Colonic mucosa (tissue), 4 donors: ENCODE measurements around the gene FOLR2. TPM values are rescaled to one million over a fixed set of nuclear protein-coding genes. Genes with fewer than 3 reads are reported as not detected.
A peak's percentile ranks its signal among the peaks of the same experiment; 100 is the strongest.

ENCODE experiments used
- DNase-seq: peaks from one replicate; pipeline ENCODE4 v3.0.0-alpha.2; 2020
- H3K27ac ChIP-seq: fragments of 200-600 bp; one replicate; pipeline ENCODE4 v1.8.0; 2021
- H3K27me3 ChIP-seq: fragments of 200-600 bp; one replicate; pipeline ENCODE4 v1.8.0; 2021
- H3K36me3 ChIP-seq: fragments of 200-600 bp; one replicate; pipeline ENCODE4 v1.8.0; 2021
- H3K4me1 ChIP-seq: fragments of 200-600 bp; one replicate; pipeline ENCODE4 v1.8.0; 2021; ENCODE audit warnings: mild to moderate bottlenecking
- H3K4me3 ChIP-seq: fragments of 200-600 bp; one replicate; pipeline ENCODE4 v1.8.0; 2021
- H3K9ac ChIP-seq, 2 donors: one replicate each; pipeline ENCODE4 v1.7.0; 2013; ENCODE audit warnings: control low read depth in 2 of 2, low read depth in 2 of 2, low read length in 2 of 2
- H3K9me3 ChIP-seq: fragments of 200-600 bp; one replicate; pipeline ENCODE4 v1.8.0; 2021
- intact Hi-C: fragments of 100-400 bp; cut with DNase I; formaldehyde crosslinking; loops from one replicate; pipeline ENCODE4 v1.14.1; 2022
- total RNA-seq, 2 donors: library from RNA; stranded (reverse); fragmentation: NEBNext Ultra II Directional in 1 of 2; extraction: Animal tissue kit (Norgen Biotek cat#: 25700) in 1 of 2; gene quantifications; one replicate each; pipeline ENCODE4 v1.2.1, GENCODE V29; 2021
- TF ChIP-seq, protein P1 (sequence below): fragments of 200-600 bp; IDR thresholded peaks from one replicate; pipeline ENCODE4 v1.8.0; 2022; ENCODE audit warnings: antibody characterized with exemption, mild to moderate bottlenecking
- donor health status: healthy.
- donor health status: DM: no; HTN: no; CAD: no.
- donor health status: DM: no; HTN: no; CAD: no.

The FOLR2 gene
- total RNA-seq, 2 donors from 2014 or later: 4.5 to 15.4 TPM

GRCh38 chr11:72220696-72221363, 4.2 kb downstream of the FOLR2 start:
- Histone ChIP-seq H3K9ac (no peak overlapping the region), H3K9me3 (no peaks in the 10 kb centered on the region), H3K27me3 (no peaks in the 10 kb centered on the region), H3K36me3 (no peaks in the 10 kb centered on the region), H3K4me1 (no peaks in the 10 kb centered on the region), H3K4me3 (no peak overlapping the region), H3K27ac (no peak overlapping the region)
- DNase-seq: no peak
- intact Hi-C loops: no loop called here
- TF ChIP-seq, protein P1, sequence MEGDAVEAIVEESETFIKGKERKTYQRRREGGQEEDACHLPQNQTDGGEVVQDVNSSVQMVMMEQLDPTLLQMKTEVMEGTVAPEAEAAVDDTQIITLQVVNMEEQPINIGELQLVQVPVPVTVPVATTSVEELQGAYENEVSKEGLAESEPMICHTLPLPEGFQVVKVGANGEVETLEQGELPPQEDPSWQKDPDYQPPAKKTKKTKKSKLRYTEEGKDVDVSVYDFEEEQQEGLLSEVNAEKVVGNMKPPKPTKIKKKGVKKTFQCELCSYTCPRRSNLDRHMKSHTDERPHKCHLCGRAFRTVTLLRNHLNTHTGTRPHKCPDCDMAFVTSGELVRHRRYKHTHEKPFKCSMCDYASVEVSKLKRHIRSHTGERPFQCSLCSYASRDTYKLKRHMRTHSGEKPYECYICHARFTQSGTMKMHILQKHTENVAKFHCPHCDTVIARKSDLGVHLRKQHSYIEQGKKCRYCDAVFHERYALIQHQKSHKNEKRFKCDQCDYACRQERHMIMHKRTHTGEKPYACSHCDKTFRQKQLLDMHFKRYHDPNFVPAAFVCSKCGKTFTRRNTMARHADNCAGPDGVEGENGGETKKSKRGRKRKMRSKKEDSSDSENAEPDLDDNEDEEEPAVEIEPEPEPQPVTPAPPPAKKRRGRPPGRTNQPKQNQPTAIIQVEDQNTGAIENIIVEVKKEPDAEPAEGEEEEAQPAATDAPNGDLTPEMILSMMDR: no peak

DNA sequence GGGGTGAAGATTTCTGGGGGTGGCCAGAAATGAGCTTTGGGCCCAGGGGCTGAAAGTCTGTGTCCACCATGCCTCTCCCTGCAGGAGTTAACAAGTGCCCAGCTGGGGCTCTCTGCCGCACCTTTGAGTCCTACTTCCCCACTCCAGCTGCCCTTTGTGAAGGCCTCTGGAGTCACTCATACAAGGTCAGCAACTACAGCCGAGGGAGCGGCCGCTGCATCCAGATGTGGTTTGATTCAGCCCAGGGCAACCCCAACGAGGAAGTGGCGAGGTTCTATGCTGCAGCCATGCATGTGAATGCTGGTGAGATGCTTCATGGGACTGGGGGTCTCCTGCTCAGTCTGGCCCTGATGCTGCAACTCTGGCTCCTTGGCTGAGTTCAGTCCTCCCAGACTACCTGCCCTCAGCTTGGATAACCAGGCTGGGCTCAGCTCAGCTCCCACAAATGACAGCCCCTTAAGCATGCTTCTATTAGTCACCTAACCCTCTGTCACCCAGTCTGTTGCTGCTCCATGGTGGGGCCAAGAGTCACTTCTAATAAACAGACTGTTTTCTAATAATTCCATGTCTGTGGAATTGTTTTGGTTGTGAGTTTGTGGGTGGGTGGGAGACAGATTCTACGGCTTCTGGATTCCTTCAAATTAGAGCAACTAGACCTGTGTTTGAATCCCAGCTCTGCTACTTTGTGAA, 4.9 kb downstream of the FOLR2 start:
- Histone ChIP-seq H3K9ac (no peak overlapping the region), H3K27ac (no peak overlapping the region), H3K27me3 (no peaks in the 10 kb centered on the region), H3K36me3 (no peaks in the 10 kb centered on the region), H3K4me3 (no peak overlapping the region), H3K4me1 (no peaks in the 10 kb centered on the region), H3K9me3 (no peaks in the 10 kb centered on the region)
- TF ChIP-seq, protein P1: no peak
- intact Hi-C loops: no loop called here
- no peak for DNase-seq

DNA sequence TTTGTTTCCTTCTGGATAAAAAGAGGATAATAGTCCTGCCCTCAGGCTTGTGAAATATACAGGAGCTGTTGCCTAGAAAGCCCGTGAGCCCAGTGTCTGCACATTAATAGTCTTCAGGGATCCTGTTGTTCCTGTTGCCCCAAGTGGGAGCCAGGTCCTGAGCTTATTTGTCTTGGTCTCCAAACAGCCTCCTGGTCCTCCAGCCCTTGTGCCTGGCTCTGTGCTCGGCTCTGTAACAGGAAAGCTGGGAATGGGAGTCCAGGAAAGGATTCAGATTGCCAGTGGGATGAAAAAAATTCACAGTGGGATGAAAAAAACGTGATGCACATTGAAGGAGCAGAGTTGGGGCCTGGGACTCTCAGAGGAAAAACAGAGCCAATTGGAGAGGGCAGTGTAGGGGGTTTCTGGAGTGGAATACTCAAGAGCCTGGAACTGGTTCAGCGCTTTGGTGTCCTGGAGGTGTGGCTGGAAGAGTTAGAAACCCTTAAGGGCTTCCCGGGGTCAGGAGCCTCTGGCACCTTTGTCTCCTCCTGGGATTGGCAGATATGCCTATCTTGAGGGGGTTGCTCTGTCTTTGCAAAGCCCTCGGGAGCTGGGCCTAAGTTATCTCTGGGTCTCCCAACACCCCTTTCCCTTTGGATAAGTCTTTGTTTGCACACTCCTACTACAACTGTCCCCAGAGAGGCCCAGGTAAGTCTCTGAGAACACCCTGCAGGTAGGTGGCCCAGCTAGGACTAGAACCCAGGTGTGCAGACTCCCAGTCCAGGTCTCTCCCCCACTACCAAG, 5.7 kb downstream of the FOLR2 start:
- H3K4me3 ChIP-seq: peak overlapping the region; percentile 75
- no peak for DNase-seq
- intact Hi-C loops: no loop called here

DNA sequence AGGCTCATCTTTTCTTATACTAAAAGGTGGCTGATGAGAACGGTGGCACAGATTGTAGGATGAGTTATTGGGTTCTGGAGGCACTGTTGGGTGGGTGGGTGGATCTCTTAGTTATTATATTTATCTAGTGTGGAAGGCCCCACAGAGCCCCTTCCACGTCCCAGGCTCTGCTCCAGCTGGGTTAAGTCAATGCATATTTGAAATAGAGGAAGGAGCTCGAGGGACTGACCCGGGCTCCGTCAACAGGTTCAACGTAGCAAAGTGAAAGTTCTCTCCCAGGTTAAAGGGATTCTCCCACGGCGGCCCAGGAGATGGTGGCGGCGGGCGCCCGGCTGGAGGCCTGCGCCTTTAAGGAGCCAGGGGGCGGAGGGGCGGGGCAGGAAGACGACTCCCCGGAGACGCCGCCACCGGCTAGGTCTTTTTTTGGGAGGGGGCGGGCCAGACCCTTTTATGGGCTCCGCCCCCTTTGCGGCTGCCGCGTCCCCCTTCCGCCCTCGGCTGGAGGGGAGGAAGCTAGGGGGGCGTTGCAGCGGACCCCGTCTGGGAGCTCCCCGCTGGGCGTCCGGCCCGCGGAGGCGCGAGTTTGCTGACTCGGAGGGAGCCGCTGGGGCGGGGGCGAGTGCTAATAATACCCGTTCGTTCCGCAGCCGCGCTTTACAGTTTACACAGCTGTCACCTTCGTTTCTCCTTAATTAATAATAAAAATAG, 6.5 kb downstream of the FOLR2 start:
- Histone ChIP-seq H3K27ac (peak overlapping the region; percentile 98), H3K4me1 (no peaks in the 10 kb centered on the region), H3K27me3 (no peaks in the 10 kb centered on the region), H3K9ac (peak overlapping the region; percentile 81 to 86), H3K36me3 (no peaks in the 10 kb centered on the region), H3K4me3 (peak overlapping the region; percentile 75), H3K9me3 (no peaks in the 10 kb centered on the region)
- DNase-seq: peak; percentile 96
- intact Hi-C loops: no loop called here
- TF ChIP-seq, protein P1: peak; percentile 28

More for the DNA sequence above, 5.7 kb downstream of the FOLR2 start:
- Histone ChIP-seq H3K36me3 (no peaks in the 10 kb centered on the region), H3K4me1 (no peaks in the 10 kb centered on the region), H3K27me3 (no peaks in the 10 kb centered on the region), H3K9me3 (no peaks in the 10 kb centered on the region), H3K9ac (peak overlapping the region; percentile 68 to 81), H3K27ac (peak overlapping the region; percentile 98)
- TF ChIP-seq, protein P1: no peak
